SK-N-MC (cell line): ENCODE measurements around the gene TACR2.

ENCODE experiments used
- EZH2 ChIP-seq: fragments of 200-600 bp; sonication (generic); IDR thresholded peaks from one replicate; pipeline ENCODE4 v1.6.1; 2017; ENCODE audit warnings: antibody characterized with exemption
- POLR2AphosphoS5 ChIP-seq: IDR thresholded peaks from 2 replicates; pipeline ENCODE4 v1.6.1; 2012; ENCODE audit warnings: mild to moderate bottlenecking, low read depth, low read length, borderline replicate concordance

GRCh38 chr10:69362471-69362954 lies 54.2 kb downstream of the TACR2 start:
- TF ChIP-seq EZH2: no peak
- no peak for TF ChIP-seq POLR2AphosphoS5
